Cardiac muscle cell (in vitro differentiated cells and primary cell): ENCODE measurements around the gene NFAT5. TPM values are rescaled to one million over a fixed set of nuclear protein-coding genes. Genes with fewer than 3 reads are reported as not detected.
"Not testable (repeated sequence)": the region's sequence is repeated elsewhere in the genome, so short reads cannot be mapped to it uniquely, and the experiment has no call there.

ENCODE experiments used
- DNase-seq, 2 donors: peaks; one replicate each; pipeline versions ENCODE4 v3.0.0 to v3.0.0-alpha.2; 2010 to 2017; ENCODE audit warnings: low read depth in 1 of 2, low spot score in 1 of 2
- H3K27ac ChIP-seq: fragments of 200-600 bp; sonication (generic); 2 replicates; pipeline ENCODE4 v1.5.1; 2016
- H3K27me3 ChIP-seq: fragments of 200-600 bp; sonication (generic); 2 replicates; pipeline ENCODE4 v1.6.0; 2016; ENCODE audit warnings: control low read depth
- H3K36me3 ChIP-seq: fragments of 200-600 bp; sonication (generic); 2 replicates; pipeline ENCODE4 v1.5.1; 2016; ENCODE audit warnings: control low read depth
- H3K4me1 ChIP-seq: fragments of 200-600 bp; sonication (generic); 2 replicates; pipeline ENCODE4 v1.8.1; 2017; ENCODE audit warnings: low read depth, mild to moderate bottlenecking, mixed run types
- H3K4me3 ChIP-seq: fragments of 200-600 bp; sonication (generic); 2 replicates; pipeline ENCODE4 v1.5.1; 2016; ENCODE audit warnings: mild to moderate bottlenecking
- H3K9me3 ChIP-seq: fragments of 200-600 bp; sonication (generic); 2 replicates; pipeline ENCODE4 v1.5.1; 2017; ENCODE audit warnings: low read depth, mild to moderate bottlenecking, control low read depth
- CTCF ChIP-seq: IDR thresholded peaks from 2 replicates; pipeline ENCODE4 v1.5.1; 2012; ENCODE audit warnings: low read depth, mild to moderate bottlenecking, low read length
- polyA plus RNA-seq: library from polyadenylated mRNA; unstranded; fragments of >200 nt; fragmentation: Nextera tagmentation; extraction: Ambion mirVana; gene quantifications from 2 replicates; pipeline ENCODE4 v1.2.1, GENCODE V29; 2016
- total RNA-seq: library from RNA; depleted of rRNA; stranded (reverse); fragments of >200 nt; gene quantifications from 2 replicates; pipeline ENCODE4 v1.2.3, GENCODE V29; 2016

Gene NFAT5
- total and polyA plus RNA-seq, 2 experiments from 2014 or later = 6.2 to 15.9 TPM

- no peak for TF ChIP-seq CTCF
Observed at GRCh38 chr16:69544088-69544487, 21.7 kb upstream of the NFAT5 start.

GRCh38 chr16:69546663-69547062 lies 19.1 kb upstream of the NFAT5 start:
- H3K4me3 ChIP-seq, H3K9me3 ChIP-seq, H3K27me3 ChIP-seq, DNase-seq, H3K27ac ChIP-seq, H3K4me1 ChIP-seq, H3K36me3 ChIP-seq: not testable (repeated sequence)

More at GRCh38 chr16:69544088-69544487, 21.7 kb upstream of the NFAT5 start:
- H3K4me3 ChIP-seq = no peak overlapping the region
- no peak overlapping the region for H3K27ac ChIP-seq
- no peaks in the 10 kb centered on the region for H3K27me3 ChIP-seq
- no peak for DNase-seq
- H3K36me3 ChIP-seq = no peaks in the 10 kb centered on the region
- no peaks in the 10 kb centered on the region for H3K4me1 ChIP-seq
- H3K9me3 ChIP-seq = no peaks in the 10 kb centered on the region

GRCh38 chr16:69553332-69553731 lies 12.4 kb upstream of the NFAT5 start:
- Histone ChIP-seq H3K36me3 (no peaks in the 10 kb centered on the region), H3K4me3 (no peak overlapping the region), H3K27me3 (no peaks in the 10 kb centered on the region), H3K27ac (no peak overlapping the region), H3K4me1 (no peaks in the 10 kb centered on the region), H3K9me3 (no peaks in the 10 kb centered on the region)
- no peak for TF ChIP-seq CTCF
- no peak for DNase-seq

GRCh38 chr16:69554495-69554894 lies 11.3 kb upstream of the NFAT5 start:
- H3K27ac ChIP-seq = no peak overlapping the region
- no peaks in the 10 kb centered on the region for H3K36me3 ChIP-seq
- H3K9me3 ChIP-seq = no peaks in the 10 kb centered on the region
- H3K4me1 ChIP-seq = no peaks in the 10 kb centered on the region
- H3K4me3 ChIP-seq = no peak overlapping the region
- no peaks in the 10 kb centered on the region for H3K27me3 ChIP-seq
- no peak for DNase-seq
- TF ChIP-seq CTCF = no peak

GRCh38 chr16:69555437-69555836 lies 10.3 kb upstream of the NFAT5 start:
- H3K9me3 ChIP-seq = no peaks in the 10 kb centered on the region
- no peak for DNase-seq
- no peak for TF ChIP-seq CTCF
- no peaks in the 10 kb centered on the region for H3K27me3 ChIP-seq
- no peak overlapping the region for H3K27ac ChIP-seq
- no peaks in the 10 kb centered on the region for H3K4me1 ChIP-seq
- H3K36me3 ChIP-seq = no peaks in the 10 kb centered on the region
- no peak overlapping the region for H3K4me3 ChIP-seq

GRCh38 chr16:69555867-69556266 lies 9.9 kb upstream of the NFAT5 start:
- DNase-seq = no peak
- H3K27ac ChIP-seq = no peak overlapping the region

More at GRCh38 chr16:69555867-69556266, 9.9 kb upstream of the NFAT5 start:
- no peaks in the 10 kb centered on the region for H3K9me3 ChIP-seq
- H3K27me3 ChIP-seq = no peaks in the 10 kb centered on the region
- no peaks in the 10 kb centered on the region for H3K4me1 ChIP-seq
- no peak for TF ChIP-seq CTCF
- no peak overlapping the region for H3K4me3 ChIP-seq
- H3K36me3 ChIP-seq = no peaks in the 10 kb centered on the region
